ENCODE data around the gene TRAF5.
"Not testable (repeated sequence)": the region's sequence is repeated elsewhere in the genome, so short reads cannot be mapped to it uniquely, and the experiment has no call there.

TRAF5 gene

GRCh38 chr1:211347077-211347844, 20.6 kb downstream of the TRAF5 start:
- DNase-seq (ENCODE audit: low spot score): no peak

GRCh38 chr1:211348547-211348946, 21.9 kb downstream of the TRAF5 start:
- no peak for DNase-seq (ENCODE audit: low spot score)

- DNase-seq (ENCODE audit: low spot score): no peak
Measured at GRCh38 chr1:211349741-211350140, 23.1 kb downstream of the TRAF5 start.

- not testable (repeated sequence) for DNase-seq (ENCODE audit: low spot score)
Measured at GRCh38 chr1:211352055-211352454, 25.4 kb downstream of the TRAF5 start.

- DNase-seq (ENCODE audit: low spot score): no peak
Measured at GRCh38 chr1:211352465-211352864, 25.8 kb downstream of the TRAF5 start.

- DNase-seq (ENCODE audit: low spot score): no peak
Measured at GRCh38 chr1:211352985-211353515, 26.4 kb downstream of the TRAF5 start.

GRCh38 chr1:211353562-211354212, 27.1 kb downstream of the TRAF5 start:
- DNase-seq (ENCODE audit: low spot score): no peak

- DNase-seq (ENCODE audit: low spot score): no peak
Measured at GRCh38 chr1:211355873-211356272, 29.2 kb downstream of the TRAF5 start.

GRCh38 chr1:211356723-211357407, 30.2 kb downstream of the TRAF5 start:
- DNase-seq (ENCODE audit: low spot score): no peak

- no peak for DNase-seq (ENCODE audit: low spot score)
Measured at GRCh38 chr1:211358685-211359084, 32.1 kb downstream of the TRAF5 start.

- DNase-seq (ENCODE audit: low spot score): no peak
Measured at GRCh38 chr1:211359876-211360275, 33.2 kb downstream of the TRAF5 start.

GRCh38 chr1:211361202-211361601, 34.6 kb downstream of the TRAF5 start:
- no peak for DNase-seq (ENCODE audit: low spot score)

- DNase-seq (ENCODE audit: low spot score): no peak
Measured at GRCh38 chr1:211369640-211370039, 43.0 kb downstream of the TRAF5 start.

GRCh38 chr1:211370669-211371068, 44.0 kb downstream of the TRAF5 start:
- DNase-seq (ENCODE audit: low spot score): no peak

- no peak for DNase-seq (ENCODE audit: low spot score)
Measured at GRCh38 chr1:211371406-211372105, 44.9 kb downstream of the TRAF5 start.

GRCh38 chr1:211372463-211372862, 45.8 kb downstream of the TRAF5 start:
- DNase-seq (ENCODE audit: low spot score): no peak

- DNase-seq (ENCODE audit: low spot score): no peak
Measured at GRCh38 chr1:211375146-211375818, 48.6 kb downstream of the TRAF5 start.

GRCh38 chr1:211375949-211376348, 49.3 kb downstream of the TRAF5 start:
- no peak for DNase-seq (ENCODE audit: low spot score)

- DNase-seq (ENCODE audit: low spot score): no peak
Measured at GRCh38 chr1:211376807-211377470, 50.3 kb downstream of the TRAF5 start.

GRCh38 chr1:211377539-211378450, 51.2 kb downstream of the TRAF5 start:
- DNase-seq (ENCODE audit: low spot score): no peak
